Lower leg skin (tissue), 3 donors: ENCODE measurements around the gene CARD14.

Experiments
- CTCF ChIP-seq, 3 donors: fragments of 450-650 bp; IDR thresholded peaks; one replicate each; pipeline ENCODE4 v1.5.1; 2016; ENCODE audit warnings: antibody characterized with exemption in 3 of 3, mild to moderate bottlenecking in 3 of 3, moderate library complexity in 2 of 3
- POLR2A ChIP-seq, 2 donors: fragments of 450-650 bp; IDR thresholded peaks; one replicate each; pipeline ENCODE4 v1.6.1; 2016 to 2017; ENCODE audit warnings: antibody characterized with exemption in 2 of 2, mild to moderate bottlenecking in 1 of 2, moderate library complexity in 1 of 2

DNA sequence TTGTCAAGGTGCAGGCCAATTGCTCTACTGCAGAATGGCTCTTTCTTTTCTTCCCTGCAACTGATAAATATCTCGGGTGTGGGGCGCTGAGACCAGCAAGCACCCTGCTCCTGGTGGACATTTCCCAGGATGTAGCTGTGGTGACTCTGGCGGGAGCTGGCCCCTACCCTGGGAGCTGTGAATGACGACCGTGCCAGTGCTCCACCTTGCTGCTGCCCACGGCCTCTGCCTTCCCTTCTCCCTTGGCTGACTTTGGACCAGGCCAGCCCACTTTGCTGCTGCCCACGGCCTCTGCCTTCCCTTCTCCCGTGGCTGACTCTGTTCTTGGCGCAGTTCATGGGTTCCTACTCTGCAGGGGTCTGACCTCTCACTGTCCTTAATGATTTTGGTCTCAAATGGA, 16.1 kb downstream of the CARD14 start:
- TF ChIP-seq CTCF (IDR thresholded peaks at IDR 0.05) = no peak
- TF ChIP-seq POLR2A (IDR thresholded peaks at IDR 0.05) = no peak
